HCT116 (cell line): ENCODE results near the gene TBC1D1. TPM values are rescaled to one million over a fixed set of nuclear protein-coding genes. Genes with fewer than 3 reads are reported as not detected.

ENCODE experiments used
- ATAC-seq: fragments of 200-7000 bp; cut with Tn5 transposase; 2 replicates; pipeline ENCODE4 v1.9.1; 2020; ENCODE audit warnings: mild to moderate bottlenecking, moderate library complexity
- BruUV-seq: library from RNA; stranded (reverse); fragments of 400-500 nt; replicated peaks from 2 replicates; lab custom pipeline; 2021; lab: Mats Ljungman, UMichigan
- CTCF ChIA-PET: fragments of 300-600 bp; sonication (Branson Sonifier 250); formaldehyde crosslinking; loops from one replicate; lab custom pipeline; 2021; ENCODE audit warnings: antibody characterized with exemption; lab: Charles Lee
- POLR2A ChIA-PET: fragments of 300-600, 350-600 bp; sonication (Branson Sonifier 250); formaldehyde crosslinking; loops from one replicate; lab custom pipeline; 2021; ENCODE audit warnings: antibody characterized with exemption; lab: Charles Lee
- RAD21 ChIA-PET, 2 experiments: fragments of 300-600 bp; sonication (Branson Sonifier 250); formaldehyde crosslinking; loops; one replicate each; lab custom pipeline; 2023; ENCODE audit warnings: low total read pairs in 2 of 2; ENCODE audit not compliant: uncharacterized antibody in 2 of 2, unreplicated experiment in 2 of 2, low non-redundant PET in 1 of 2; lab: Charles Lee
- DNase-seq: peaks from one replicate; pipeline ENCODE4 v3.0.0-alpha.2; 2010; ENCODE audit warnings: low read depth, low spot score
- H2AFZ ChIP-seq: fragments of 200-600 bp; shearing (Covaris generic), sonication (generic); 2 replicates; pipeline ENCODE4 v1.6.1; 2017; ENCODE audit warnings: low read depth, mixed run types, mixed read lengths, antibody characterized with exemption, low read length; ENCODE audit not compliant: poor library complexity, severe bottlenecking
- H3K27ac ChIP-seq: 2 replicates; pipeline ENCODE4 v1.5.1; 2012; ENCODE audit warnings: low read depth, low read length
- H3K27me3 ChIP-seq: fragments of 200-600 bp; sonication (generic); 2 replicates; pipeline ENCODE4 v1.6.1; 2016; ENCODE audit warnings: mixed run types, low read length, mixed read lengths; ENCODE audit not compliant: insufficient read depth
- H3K36me3 ChIP-seq, 2 experiments: fragments of 200-500 bp in 1 of 2; fragments of 200-600 bp in 1 of 2; sonication (Bioruptor generic) in 1 of 2; sonication (generic) in 1 of 2; 2 replicates each; pipeline versions ENCODE4 v1.5.1 to v1.6.1; 2014 to 2016; ENCODE audit warnings: low read length in 2 of 2, inconsistent platforms in 1 of 2, mixed read lengths in 1 of 2, mixed run types in 1 of 2; ENCODE audit not compliant: insufficient read depth in 2 of 2, control insufficient read depth in 1 of 2
- H3K4me1 ChIP-seq, 2 experiments: fragments of 200-600 bp in 1 of 2; sonication (generic) in 1 of 2; 2 replicates each; pipeline versions ENCODE4 v1.5.1 to v1.6.1; 2012 to 2017; ENCODE audit warnings: low read length in 2 of 2, inconsistent platforms in 1 of 2, mild to moderate bottlenecking in 1 of 2, mixed read lengths in 1 of 2, mixed run types in 1 of 2, moderate library complexity in 1 of 2; ENCODE audit not compliant: insufficient read depth in 2 of 2, control insufficient read depth in 1 of 2
- H3K4me2 ChIP-seq: fragments of 200-600 bp; sonication (generic); 2 replicates; pipeline ENCODE4 v1.6.1; 2017; ENCODE audit warnings: mixed run types, low read length, mixed read lengths
- H3K4me3 ChIP-seq, 2 experiments: fragments of 200-600 bp in 1 of 2; sonication (generic) in 1 of 2; replicated peaks in 1 of 2; 2 replicates each; pipeline ENCODE4 v1.5.1; 2011 to 2016; ENCODE audit warnings: low read length in 2 of 2, control low read depth in 1 of 2, low read depth in 1 of 2, mild to moderate bottlenecking in 1 of 2, mixed read lengths in 1 of 2, mixed run types in 1 of 2
- H3K79me2 ChIP-seq: fragments of 200-600 bp; sonication (generic); 2 replicates; pipeline ENCODE4 v1.6.1; 2017; ENCODE audit warnings: mild to moderate bottlenecking, mixed run types, low read length, moderate library complexity, mixed read lengths; ENCODE audit not compliant: insufficient read depth
- H3K9ac ChIP-seq: fragments of 200-600 bp; sonication (generic); 2 replicates; pipeline ENCODE4 v1.6.1; 2016; ENCODE audit warnings: low read length, mixed read lengths
- H3K9me2 ChIP-seq: fragments of 200-600 bp; sonication (generic), shearing (Covaris generic); 2 replicates; pipeline ENCODE4 v1.6.1; 2017; ENCODE audit warnings: mixed run types, mild to moderate bottlenecking, moderate library complexity; ENCODE audit not compliant: insufficient read depth
- H3K9me3 ChIP-seq, 2 experiments: fragments of 200-500 bp in 1 of 2; fragments of 200-600 bp in 1 of 2; sonication (Bioruptor generic) in 1 of 2; sonication (generic) in 1 of 2; 2 replicates each; pipeline ENCODE4 v1.6.1; 2014 to 2017; ENCODE audit warnings: low read length in 2 of 2, mixed read lengths in 2 of 2, inconsistent platforms in 1 of 2, low read depth in 1 of 2, mild to moderate bottlenecking in 1 of 2, mixed run types in 1 of 2, moderate library complexity in 1 of 2; ENCODE audit not compliant: control insufficient read depth in 1 of 2, insufficient read depth in 1 of 2
- H4K20me1 ChIP-seq: fragments of 200-600 bp; sonication (generic), shearing (Covaris generic); 2 replicates; pipeline ENCODE4 v1.6.1; 2017; ENCODE audit warnings: mixed run types, mild to moderate bottlenecking, moderate library complexity; ENCODE audit not compliant: insufficient read depth
- CBX3 ChIP-seq: IDR thresholded peaks from 2 replicates; pipeline ENCODE4 v1.6.1; 2012; ENCODE audit warnings: low read depth
- CEBPB ChIP-seq: IDR thresholded peaks from 2 replicates; pipeline ENCODE4 v1.6.1; 2012; ENCODE audit warnings: low read depth
- EGR1 ChIP-seq: IDR thresholded peaks from 2 replicates; pipeline ENCODE4 v1.6.1; 2012; ENCODE audit warnings: low read depth
- ELF1 ChIP-seq: IDR thresholded peaks from 2 replicates; pipeline ENCODE4 v1.6.1; 2012; ENCODE audit warnings: low read depth, borderline replicate concordance
- EZH2 ChIP-seq: fragments of 200-600 bp; sonication (generic); IDR thresholded peaks from 2 replicates; pipeline ENCODE4 v1.6.1; 2017; ENCODE audit warnings: antibody characterized with exemption, mixed run types
- FOSL1 ChIP-seq: IDR thresholded peaks from 2 replicates; pipeline ENCODE4 v1.6.1; 2012; ENCODE audit warnings: low read depth
- POLR2A ChIP-seq: IDR thresholded peaks from 2 replicates; pipeline ENCODE4 v1.7.0; 2011; ENCODE audit warnings: borderline replicate concordance; ENCODE audit not compliant: insufficient read depth, insufficient read length; ENCODE audit errors: extremely low read depth
- POLR2AphosphoS5 ChIP-seq: IDR thresholded peaks from 2 replicates; pipeline ENCODE4 v1.6.1; 2011; ENCODE audit warnings: mild to moderate bottlenecking, low read depth, low read length, moderate library complexity
- RAD21 ChIP-seq: IDR thresholded peaks from 2 replicates; pipeline ENCODE4 v1.6.1; 2012; ENCODE audit warnings: low read depth, mild to moderate bottlenecking
- SIN3A ChIP-seq: IDR thresholded peaks from 2 replicates; pipeline ENCODE4 v1.6.1; 2012; ENCODE audit warnings: low read depth
- SP1 ChIP-seq: IDR thresholded peaks from 2 replicates; pipeline ENCODE4 v1.6.1; 2012; ENCODE audit warnings: low read depth
- SRF ChIP-seq: IDR thresholded peaks from 2 replicates; pipeline ENCODE4 v1.6.1; 2012; ENCODE audit warnings: low read depth
- TCF7L2 ChIP-seq: IDR thresholded peaks from 2 replicates; pipeline ENCODE4 v1.7.0; 2011; ENCODE audit warnings: borderline replicate concordance, inconsistent platforms; ENCODE audit not compliant: insufficient read depth, insufficient read length; ENCODE audit errors: extremely low read depth
- YY1 ChIP-seq: IDR thresholded peaks from 2 replicates; pipeline ENCODE4 v1.6.1; 2011; ENCODE audit warnings: low read length, low read depth, moderate library complexity, mild to moderate bottlenecking; ENCODE audit not compliant: insufficient replicate concordance; ENCODE audit errors: extremely low read depth
- ZBTB33 ChIP-seq: IDR thresholded peaks from 2 replicates; pipeline ENCODE4 v1.6.1; 2011; ENCODE audit warnings: mild to moderate bottlenecking, low read length, moderate library complexity; ENCODE audit not compliant: insufficient replicate concordance; ENCODE audit errors: extremely low read depth
- ZFX ChIP-seq: fragments of 450-650 bp; IDR thresholded peaks from 2 replicates; pipeline ENCODE4 v1.6.1; 2017
- intact Hi-C: fragments of 100-400 bp; cut with micrococcal nuclease; formaldehyde crosslinking; loops from 2 replicates; pipeline ENCODE4 v1.10.0; 2022
- total RNA-seq: library from RNA; stranded (reverse); gene quantifications from one replicate; pipeline ENCODE4 v1.2.1, GENCODE V29; 2021; ENCODE audit not compliant: unreplicated experiment
- TF ChIP-seq, protein P1 (sequence below): IDR thresholded peaks from 2 replicates; pipeline ENCODE4 v1.6.1; 2012
- TF ChIP-seq, protein P2 (sequence below): IDR thresholded peaks from 2 replicates; pipeline ENCODE4 v1.6.1; 2012

The TBC1D1 gene
- total RNA-seq, 1 experiment from 2014 or later, result 82.7 TPM

GRCh38 chr4:37844204-37844603 is 46.7 kb upstream of the TBC1D1 start:
- no peaks in the 10 kb centered on the region for H3K9me3 ChIP-seq
- no peaks in the 10 kb centered on the region for H3K9me2 ChIP-seq
- H3K27ac ChIP-seq, result no peak overlapping the region
- no peaks in the 10 kb centered on the region for H4K20me1 ChIP-seq
- H3K4me2 ChIP-seq, result no peak overlapping the region
- no peaks in the 10 kb centered on the region for H3K79me2 ChIP-seq
- ChIA-PET RAD21 (no interaction called here), CTCF (no interaction called here), POLR2A (no interaction called here)
- no peak for TF ChIP-seq CBX3
- no peak for TF ChIP-seq POLR2A
- TF ChIP-seq ZBTB33, result no peak
- no peak for TF ChIP-seq SIN3A
- TF ChIP-seq FOSL1, result no peak
- TF ChIP-seq, protein P1, sequence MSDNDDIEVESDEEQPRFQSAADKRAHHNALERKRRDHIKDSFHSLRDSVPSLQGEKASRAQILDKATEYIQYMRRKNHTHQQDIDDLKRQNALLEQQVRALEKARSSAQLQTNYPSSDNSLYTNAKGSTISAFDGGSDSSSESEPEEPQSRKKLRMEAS, result no peak
- no peak for TF ChIP-seq RAD21
- TF ChIP-seq EGR1, result no peak
- H3K4me1 ChIP-seq, result no peaks in the 10 kb centered on the region
- intact Hi-C loops, result no loop called here
- peaks cover 41 to 44% of the 10 kb centered on the region in 2 experiments; a peak in 3 of 4 replicates for H3K36me3 ChIP-seq
- no peak overlapping the region for H3K9ac ChIP-seq
- no peak for ATAC-seq
- no peak overlapping the region for H2AFZ ChIP-seq
- DNase-seq, result no peak
- BruUV-seq, result no TSS peak
- H3K4me3 ChIP-seq, result no peak overlapping the region
- H3K27me3 ChIP-seq, result no peaks in the 10 kb centered on the region

GRCh38 chr4:37845201-37845600 is 45.7 kb upstream of the TBC1D1 start:
- peaks cover 36 to 40% of the 10 kb centered on the region in 2 experiments; a peak in 3 of 4 replicates for H3K36me3 ChIP-seq
- POLR2A ChIA-PET, result no interaction called here
- H3K4me2 ChIP-seq, result no peak overlapping the region
- no peaks in the 10 kb centered on the region for H4K20me1 ChIP-seq
- no peaks in the 10 kb centered on the region for H3K9me3 ChIP-seq
- ATAC-seq, result no peak
- BruUV-seq, result no TSS peak
- no peaks in the 10 kb centered on the region for H3K27me3 ChIP-seq
- no peaks in the 10 kb centered on the region for H3K79me2 ChIP-seq
- DNase-seq, result no peak
- RAD21 ChIA-PET, result no interaction called here
- H3K4me3 ChIP-seq, result no peak overlapping the region
- intact Hi-C loops, result no loop called here
- CTCF ChIA-PET, result no interaction called here
- H2AFZ ChIP-seq, result no peak overlapping the region
- H3K9ac ChIP-seq, result no peak overlapping the region
- no peak overlapping the region for H3K27ac ChIP-seq
- no peaks in the 10 kb centered on the region for H3K9me2 ChIP-seq
- H3K4me1 ChIP-seq, result no peaks in the 10 kb centered on the region
- TF ChIP-seq SRF (no peak), TCF7L2 (no peak), ZFX (no peak), ELF1 (no peak), YY1 (no peak), POLR2AphosphoS5 (no peak), ZBTB33 (no peak), EZH2 (no peak), CEBPB (no peak), POLR2A (no peak), SP1 (no peak), SIN3A (no peak)
- TF ChIP-seq, protein P2, sequence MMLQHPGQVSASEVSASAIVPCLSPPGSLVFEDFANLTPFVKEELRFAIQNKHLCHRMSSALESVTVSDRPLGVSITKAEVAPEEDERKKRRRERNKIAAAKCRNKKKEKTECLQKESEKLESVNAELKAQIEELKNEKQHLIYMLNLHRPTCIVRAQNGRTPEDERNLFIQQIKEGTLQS, result no peak
